Measurements from ENCODE around the gene B4GALT2. TPM values are rescaled to one million over a fixed set of nuclear protein-coding genes. Genes with fewer than 3 reads are reported as not detected.
A peak's percentile ranks its signal among the peaks of the same experiment; 100 is the strongest.

Gene B4GALT2
- total RNA-seq, 2 donors from 2014 or later, result 62.7 to 72.7 TPM

DNA sequence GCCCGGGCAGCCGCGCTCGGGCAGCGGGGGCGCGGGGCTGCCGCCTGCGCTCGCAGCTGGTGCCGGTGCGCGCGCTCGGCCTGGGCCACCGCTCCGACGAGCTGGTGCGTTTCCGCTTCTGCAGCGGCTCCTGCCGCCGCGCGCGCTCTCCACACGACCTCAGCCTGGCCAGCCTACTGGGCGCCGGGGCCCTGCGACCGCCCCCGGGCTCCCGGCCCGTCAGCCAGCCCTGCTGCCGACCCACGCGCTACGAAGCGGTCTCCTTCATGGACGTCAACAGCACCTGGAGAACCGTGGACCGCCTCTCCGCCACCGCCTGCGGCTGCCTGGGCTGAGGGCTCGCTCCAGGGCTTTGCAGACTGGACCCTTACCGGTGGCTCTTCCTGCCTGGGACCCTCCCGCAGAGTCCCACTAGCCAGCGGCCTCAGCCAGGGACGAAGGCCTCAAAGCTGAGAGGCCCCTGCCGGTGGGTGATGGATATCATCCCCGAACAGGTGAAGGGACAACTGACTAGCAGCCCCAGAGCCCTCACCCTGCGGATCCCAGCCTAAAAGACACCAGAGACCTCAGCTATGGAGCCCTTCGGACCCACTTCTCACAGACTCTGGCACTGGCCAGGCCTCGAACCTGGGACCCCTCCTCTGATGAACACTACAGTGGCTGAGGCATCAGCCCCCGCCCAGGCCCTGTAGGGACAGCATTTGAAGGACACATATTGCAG, 42.4 kb upstream of the B4GALT2 start:
- no peaks in the 10 kb centered on the region for H3K4me1 ChIP-seq (ENCODE audit: control insufficient read depth, insufficient read depth, low read length)
- Mint-ChIP-seq H3K9me3 (no peaks in the 10 kb centered on the region), H3K4me1 (peaks cover 16% of the 10 kb centered on the region), H3K27me3 (ENCODE audit: insufficient read depth) (peaks cover 40% of the 10 kb centered on the region), H3K36me3 (ENCODE audit: low read depth) (no peaks in the 10 kb centered on the region), H3K27ac (no peak overlapping the region), H3K4me3 (peak overlapping the region; percentile 63)
- DNase-seq, result peak; percentile 87
- no peak overlapping the region for H3K9ac ChIP-seq (ENCODE audit: extremely low read depth, low read length, poor library complexity, severe bottlenecking)
- H3K27ac ChIP-seq (ENCODE audit: low read depth, low read length), result no peak overlapping the region
- H3K9me3 ChIP-seq (ENCODE audit: control insufficient read depth, low read length), result no peaks in the 10 kb centered on the region
- no peaks in the 10 kb centered on the region for H3K36me3 ChIP-seq (ENCODE audit: control insufficient read depth, insufficient read depth, low read length)
- TF ChIP-seq, protein P1, sequence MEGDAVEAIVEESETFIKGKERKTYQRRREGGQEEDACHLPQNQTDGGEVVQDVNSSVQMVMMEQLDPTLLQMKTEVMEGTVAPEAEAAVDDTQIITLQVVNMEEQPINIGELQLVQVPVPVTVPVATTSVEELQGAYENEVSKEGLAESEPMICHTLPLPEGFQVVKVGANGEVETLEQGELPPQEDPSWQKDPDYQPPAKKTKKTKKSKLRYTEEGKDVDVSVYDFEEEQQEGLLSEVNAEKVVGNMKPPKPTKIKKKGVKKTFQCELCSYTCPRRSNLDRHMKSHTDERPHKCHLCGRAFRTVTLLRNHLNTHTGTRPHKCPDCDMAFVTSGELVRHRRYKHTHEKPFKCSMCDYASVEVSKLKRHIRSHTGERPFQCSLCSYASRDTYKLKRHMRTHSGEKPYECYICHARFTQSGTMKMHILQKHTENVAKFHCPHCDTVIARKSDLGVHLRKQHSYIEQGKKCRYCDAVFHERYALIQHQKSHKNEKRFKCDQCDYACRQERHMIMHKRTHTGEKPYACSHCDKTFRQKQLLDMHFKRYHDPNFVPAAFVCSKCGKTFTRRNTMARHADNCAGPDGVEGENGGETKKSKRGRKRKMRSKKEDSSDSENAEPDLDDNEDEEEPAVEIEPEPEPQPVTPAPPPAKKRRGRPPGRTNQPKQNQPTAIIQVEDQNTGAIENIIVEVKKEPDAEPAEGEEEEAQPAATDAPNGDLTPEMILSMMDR (conservative IDR thresholded peaks at IDR 0.05), result peak; percentile 65
- 7 to 27% methylated on average over 20 to 56 of the region's 56 CpGs for WGBS, 2 experiments (ENCODE audit: insufficient coverage in 1 of 2, insufficient read length in 1 of 2)
- H3K4me3 ChIP-seq (ENCODE audit: low read length), result peak overlapping the region; percentile 77
- H3K27me3 ChIP-seq (ENCODE audit: control insufficient read depth, insufficient read depth, low read length, poor library complexity, severe bottlenecking), result peaks cover 40% of the 10 kb centered on the region

DNA sequence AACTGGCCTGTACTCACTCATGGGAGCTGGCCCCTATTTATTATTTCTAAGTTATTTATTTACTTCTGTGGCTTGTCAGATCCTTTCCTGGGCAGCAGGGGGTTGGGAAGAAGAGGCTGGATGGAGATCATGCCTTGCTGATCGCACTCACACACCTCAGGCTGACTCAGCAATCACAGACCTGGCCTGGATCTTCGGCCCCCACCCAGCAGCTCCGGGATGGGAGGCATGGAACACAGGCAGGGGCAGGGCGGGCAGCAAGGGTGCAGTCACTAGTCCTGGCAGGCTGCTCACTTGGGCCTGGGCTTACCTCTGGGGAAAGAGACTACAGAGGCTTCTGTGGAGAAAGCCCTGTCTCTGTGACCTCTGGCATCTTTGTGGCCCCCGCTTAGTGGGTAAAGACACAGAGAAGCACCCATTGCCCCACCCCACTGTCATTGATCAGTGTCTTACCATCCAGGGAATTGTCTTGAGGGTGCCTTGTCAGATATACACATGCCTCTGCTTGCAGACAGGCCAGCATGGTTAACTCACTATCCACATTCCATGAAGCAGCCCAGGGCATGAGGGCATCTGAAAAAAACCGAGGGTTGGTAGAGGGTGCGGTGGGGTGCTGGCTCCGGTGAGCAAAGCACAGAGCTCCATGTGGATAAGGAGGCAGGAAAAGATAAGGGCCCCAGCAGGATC, 41.7 kb upstream of the B4GALT2 start:
- Histone ChIP-seq H3K27ac (ENCODE audit: low read depth, low read length) (no peak overlapping the region), H3K27me3 (ENCODE audit: control insufficient read depth, insufficient read depth, low read length, poor library complexity, severe bottlenecking) (peaks cover 33% of the 10 kb centered on the region), H3K9me3 (ENCODE audit: control insufficient read depth, low read length) (no peaks in the 10 kb centered on the region), H3K9ac (ENCODE audit: extremely low read depth, low read length, poor library complexity, severe bottlenecking) (no peak overlapping the region), H3K4me3 (ENCODE audit: low read length) (no peak overlapping the region), H3K4me1 (ENCODE audit: control insufficient read depth, insufficient read depth, low read length) (no peaks in the 10 kb centered on the region), H3K36me3 (ENCODE audit: control insufficient read depth, insufficient read depth, low read length) (no peaks in the 10 kb centered on the region)
- no peaks in the 10 kb centered on the region for H3K9me3 Mint-ChIP-seq
- no peak overlapping the region for H3K27ac Mint-ChIP-seq
- no peak for DNase-seq
- peaks cover 33% of the 10 kb centered on the region for H3K27me3 Mint-ChIP-seq (ENCODE audit: insufficient read depth)
- H3K36me3 Mint-ChIP-seq (ENCODE audit: low read depth), result no peaks in the 10 kb centered on the region
- H3K4me1 Mint-ChIP-seq, result peaks cover 16% of the 10 kb centered on the region
- H3K4me3 Mint-ChIP-seq, result peak overlapping the region; percentile 63
- 90 to 93% methylated on average over 5 to 8 of the region's 8 CpGs for WGBS, 2 experiments (ENCODE audit: insufficient coverage in 1 of 2, insufficient read length in 1 of 2)
- TF ChIP-seq, protein P1 (conservative IDR thresholded peaks at IDR 0.05), result no peak

DNA sequence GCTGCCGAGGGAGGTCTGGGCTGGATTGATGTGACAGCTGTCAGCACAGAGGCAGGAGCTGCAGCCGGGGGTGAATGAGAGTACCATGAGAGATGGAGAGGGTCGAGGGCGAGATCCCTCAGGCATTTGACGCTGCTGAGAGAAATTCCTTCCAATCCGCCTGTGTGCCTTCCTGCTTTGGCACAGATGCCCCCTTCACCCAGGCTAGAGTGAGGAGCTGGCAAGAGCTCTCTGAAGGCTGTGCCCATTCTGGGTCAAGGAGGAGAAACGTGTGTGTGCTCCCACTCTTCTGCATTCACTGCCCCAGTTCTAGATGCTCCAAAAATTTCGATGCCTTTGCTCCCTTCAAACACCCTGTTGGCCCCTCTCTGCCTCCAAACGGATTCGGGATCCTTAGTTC, 40.6 kb upstream of the B4GALT2 start:
- Histone ChIP-seq H3K4me3 (ENCODE audit: low read length) (no peak overlapping the region), H3K36me3 (ENCODE audit: control insufficient read depth, insufficient read depth, low read length) (no peaks in the 10 kb centered on the region), H3K27me3 (ENCODE audit: control insufficient read depth, insufficient read depth, low read length, poor library complexity, severe bottlenecking) (peaks cover 22% of the 10 kb centered on the region), H3K9me3 (ENCODE audit: control insufficient read depth, low read length) (no peaks in the 10 kb centered on the region), H3K9ac (ENCODE audit: extremely low read depth, low read length, poor library complexity, severe bottlenecking) (no peak overlapping the region), H3K4me1 (ENCODE audit: control insufficient read depth, insufficient read depth, low read length) (no peaks in the 10 kb centered on the region), H3K27ac (ENCODE audit: low read depth, low read length) (no peak overlapping the region)
- Mint-ChIP-seq H3K4me3 (no peak overlapping the region), H3K9me3 (no peaks in the 10 kb centered on the region), H3K27ac (no peak overlapping the region), H3K36me3 (ENCODE audit: low read depth) (no peaks in the 10 kb centered on the region), H3K4me1 (peaks cover 9% of the 10 kb centered on the region), H3K27me3 (ENCODE audit: insufficient read depth) (peaks cover 27% of the 10 kb centered on the region)
- TF ChIP-seq, protein P1 (conservative IDR thresholded peaks at IDR 0.05), result no peak
- 85 to 90% methylated on average over 6 to 10 of the region's 10 CpGs for WGBS, 2 experiments (ENCODE audit: insufficient coverage in 1 of 2, insufficient read length in 1 of 2)
- DNase-seq, result no peak

Measured in endodermal cell (in vitro differentiated cells).